IMR-90 (cell line): ENCODE results near the gene MTIF3. TPM values are rescaled to one million over a fixed set of nuclear protein-coding genes. Genes with fewer than 3 reads are reported as not detected.

ENCODE experiments used
- ATAC-seq: fragments of 200-7000 bp; cut with Tn5 transposase; 2 replicates; pipeline ENCODE4 v1.9.1; 2020; ENCODE audit warnings: low read depth, mild to moderate bottlenecking, moderate library complexity
- BruUV-seq: library from RNA; stranded (reverse); fragments of 400-500 nt; replicated peaks from 2 replicates; lab custom pipeline; 2021; lab: Mats Ljungman, UMichigan
- CTCF ChIA-PET: fragments of 300-600 bp; formaldehyde crosslinking; extraction: SDS; loops from one replicate; lab custom pipeline; 2021; ENCODE audit warnings: antibody characterized with exemption; lab: Yijun Ruan, JAX
- POLR2A ChIA-PET: fragments of 300-600 bp; sonication (Branson Sonifier 250); formaldehyde crosslinking; loops from one replicate; lab custom pipeline; 2022; ENCODE audit warnings: antibody characterized with exemption; ENCODE audit not compliant: unreplicated experiment; lab: Charles Lee
- DNase-seq: peaks from one replicate; pipeline ENCODE4 v3.0.0; 2013
- H2AFZ ChIP-seq: replicated peaks from 2 replicates; pipeline ENCODE3; 2013; ENCODE audit warnings: low read length, mild to moderate bottlenecking; ENCODE audit not compliant: poor library complexity
- H2AK5ac ChIP-seq: 2 replicates; pipeline ENCODE4 v1.6.1; 2013; ENCODE audit warnings: low read depth, low read length, inconsistent platforms
- H2AK9ac ChIP-seq: replicated peaks from 2 replicates; pipeline ENCODE3; 2013; ENCODE audit warnings: mild to moderate bottlenecking, low read depth, low read length, moderate library complexity; ENCODE audit not compliant: poor library complexity
- H2BK120ac ChIP-seq: 2 replicates; pipeline ENCODE4 v1.6.1; 2013; ENCODE audit warnings: low read depth, low read length, inconsistent platforms
- H2BK15ac ChIP-seq: 3 replicates; pipeline ENCODE4 v1.6.1; 2013; ENCODE audit warnings: low read depth, low read length, inconsistent platforms
- H2BK20ac ChIP-seq: 2 replicates; pipeline ENCODE4 v1.6.1; 2013; ENCODE audit warnings: low read depth, mild to moderate bottlenecking, inconsistent platforms, low read length, moderate library complexity
- H2BK5ac ChIP-seq: 2 replicates; pipeline ENCODE4 v1.6.1; 2013; ENCODE audit warnings: mild to moderate bottlenecking, low read depth, low read length, inconsistent platforms; ENCODE audit not compliant: poor library complexity, severe bottlenecking
- H3K14ac ChIP-seq: replicated peaks from 2 replicates; pipeline ENCODE4 v1.6.1; 2013; ENCODE audit warnings: low read depth, low read length, inconsistent platforms
- H3K18ac ChIP-seq: 2 replicates; pipeline ENCODE4 v1.6.1; 2013; ENCODE audit warnings: low read depth, low read length, control low read depth
- H3K23ac ChIP-seq: 2 replicates; pipeline ENCODE4 v1.6.1; 2013; ENCODE audit warnings: low read depth, low read length, inconsistent platforms
- H3K27ac ChIP-seq: 2 replicates; pipeline ENCODE4 v1.5.1; 2013; ENCODE audit warnings: mild to moderate bottlenecking, control low read depth, low read length; ENCODE audit not compliant: insufficient read depth
- H3K27me3 ChIP-seq: 2 replicates; pipeline ENCODE4 v1.6.1; 2013; ENCODE audit warnings: low read length; ENCODE audit not compliant: control insufficient read depth, insufficient read depth
- H3K36me3 ChIP-seq: 2 replicates; pipeline ENCODE4 v1.6.1; 2013; ENCODE audit warnings: low read length, mixed read lengths; ENCODE audit not compliant: control insufficient read depth, insufficient read depth
- H3K4ac ChIP-seq: 2 replicates; pipeline ENCODE4 v1.6.1; 2013; ENCODE audit warnings: low read depth, low read length, inconsistent platforms
- H3K4me1 ChIP-seq: 2 replicates; pipeline ENCODE4 v1.6.1; 2013; ENCODE audit warnings: low read length, mixed read lengths; ENCODE audit not compliant: control insufficient read depth, insufficient read depth
- H3K4me2 ChIP-seq: 2 replicates; pipeline ENCODE4 v1.6.1; 2013; ENCODE audit warnings: low read depth, mild to moderate bottlenecking, control low read depth, low read length, moderate library complexity
- H3K4me3 ChIP-seq: 2 replicates; pipeline ENCODE4 v1.5.1; 2013; ENCODE audit warnings: low read depth, mild to moderate bottlenecking, control low read depth, low read length, moderate library complexity; ENCODE audit not compliant: insufficient read depth
- H3K56ac ChIP-seq: 2 replicates; pipeline ENCODE4 v1.6.1; 2013; ENCODE audit warnings: low read length, inconsistent platforms; ENCODE audit not compliant: insufficient read depth; ENCODE audit errors: extremely low read depth
- H3K79me1 ChIP-seq, 2 experiments: 2 replicates each; pipeline ENCODE4 v1.6.1; 2013; ENCODE audit warnings: low read length in 2 of 2, inconsistent platforms in 1 of 2, low read depth in 1 of 2
- H3K9ac ChIP-seq: 2 replicates; pipeline ENCODE4 v1.6.1; 2013; ENCODE audit warnings: low read depth, low read length, control low read depth
- H3K9me1 ChIP-seq: 2 replicates; pipeline ENCODE4 v1.6.1; 2013; ENCODE audit warnings: low read length, inconsistent platforms; ENCODE audit not compliant: insufficient read depth
- H3K9me3 ChIP-seq: 2 replicates; pipeline ENCODE4 v1.6.1; 2013; ENCODE audit warnings: low read length; ENCODE audit not compliant: control insufficient read depth, insufficient read depth
- H4K20me1 ChIP-seq: 2 replicates; pipeline ENCODE4 v1.6.1; 2013; ENCODE audit warnings: low read length, inconsistent platforms; ENCODE audit not compliant: insufficient read depth
- H4K5ac ChIP-seq: 2 replicates; pipeline ENCODE4 v1.6.1; 2013; ENCODE audit warnings: mild to moderate bottlenecking, low read depth, low read length, control low read depth
- H4K8ac ChIP-seq, 2 experiments: 2 replicates each; pipeline ENCODE4 v1.6.1; 2013; ENCODE audit warnings: low read depth in 2 of 2, low read length in 2 of 2, control low read depth in 1 of 2, inconsistent platforms in 1 of 2
- H4K91ac ChIP-seq: 2 replicates; pipeline ENCODE4 v1.6.1; 2013; ENCODE audit warnings: low read depth, low read length, inconsistent platforms; ENCODE audit not compliant: insufficient read depth
- CHD1 ChIP-seq: IDR thresholded peaks from 2 replicates; pipeline ENCODE4 v1.6.1; 2012; ENCODE audit warnings: low read depth, low read length, improper control_type of control experiment
- MAFK ChIP-seq: IDR thresholded peaks from 2 replicates; pipeline ENCODE4 v1.6.1; 2012; ENCODE audit warnings: low read depth, low read length, improper control_type of control experiment
- MAZ ChIP-seq: IDR thresholded peaks from 2 replicates; pipeline ENCODE4 v1.6.1; 2012; ENCODE audit warnings: low read depth, mild to moderate bottlenecking, low read length, improper control_type of control experiment, moderate library complexity, borderline replicate concordance
- POLR2A ChIP-seq: IDR thresholded peaks from 2 replicates; pipeline ENCODE4 v1.6.1; 2012; ENCODE audit warnings: mild to moderate bottlenecking, low read depth, low read length
- RAD21 ChIP-seq: IDR thresholded peaks from 2 replicates; pipeline ENCODE4 v1.6.1; 2012; ENCODE audit warnings: low read length, improper control_type of control experiment
- RCOR1 ChIP-seq: IDR thresholded peaks from 2 replicates; pipeline ENCODE4 v1.6.1; 2012; ENCODE audit warnings: mild to moderate bottlenecking, low read length, improper control_type of control experiment; ENCODE audit not compliant: insufficient replicate concordance
- RFX5 ChIP-seq: IDR thresholded peaks from 2 replicates; pipeline ENCODE4 v1.8.0; 2012; ENCODE audit warnings: low read depth, mild to moderate bottlenecking, low read length, moderate library complexity
- WGBS, 2 experiments: methylation state at CpG; one replicate each; pipeline versions ENCODE4 v1.1.5 to v1.1.7; 2013; ENCODE audit warnings: missing lambda C conversion rate in 2 of 2; ENCODE audit not compliant: insufficient read length in 1 of 2; ENCODE audit errors: extremely low coverage in 2 of 2; 5-methylcytosine and 5-hydroxymethylcytosine counted together
- dilution Hi-C: fragments of 300-500 bp; cut with HindIII; formaldehyde crosslinking; loops from one replicate; pipeline ENCODE4 v1.14.3; 2018; ENCODE audit warnings: low sequenced_read_pairs; ENCODE audit not compliant: unreplicated experiment
- in situ Hi-C: fragments of 300-500 bp; cut with MboI; formaldehyde crosslinking; loops from 3 replicates; pipeline ENCODE4 v1.14.3; 2019; ENCODE audit warnings: low sequenced_read_pairs, inconsistent platforms, mixed read lengths
- intact Hi-C: fragments of 100-400 bp; cut with micrococcal nuclease; formaldehyde crosslinking; loops from 2 replicates; pipeline ENCODE4 v1.10.0; 2022
- polyA plus RNA-seq, 3 experiments: library from polyadenylated mRNA; depleted of rRNA; stranded (reverse); fragments of >200 nt; gene quantifications; 2 replicates each; pipeline ENCODE4 v1.2.3, GENCODE V29; 2012; ENCODE audit warnings: low replicate concordance in 1 of 3
- total RNA-seq: library from RNA; depleted of rRNA; stranded (reverse); fragments of >200 nt; gene quantifications from 2 replicates; pipeline ENCODE4 v1.2.3, GENCODE V29; 2012
- TF ChIP-seq, protein P1 (sequence below): fragments of 150-350 bp; IDR thresholded peaks from 2 replicates; pipeline ENCODE4 v1.6.1; 2017; ENCODE audit warnings: mild to moderate bottlenecking, antibody characterized with exemption, low read length, low read depth
- TF ChIP-seq, protein P2 (sequence below): conservative IDR thresholded peaks from 2 replicates; pipeline ENCODE4 v1.5.1; 2012; ENCODE audit warnings: mild to moderate bottlenecking, low read depth, low read length, improper control_type of control experiment

Gene MTIF3
- total and polyA plus RNA-seq, 2 of the 4 experiments (the other 2 are of a cell fraction) = 31.7 to 41.0 TPM

DNA sequence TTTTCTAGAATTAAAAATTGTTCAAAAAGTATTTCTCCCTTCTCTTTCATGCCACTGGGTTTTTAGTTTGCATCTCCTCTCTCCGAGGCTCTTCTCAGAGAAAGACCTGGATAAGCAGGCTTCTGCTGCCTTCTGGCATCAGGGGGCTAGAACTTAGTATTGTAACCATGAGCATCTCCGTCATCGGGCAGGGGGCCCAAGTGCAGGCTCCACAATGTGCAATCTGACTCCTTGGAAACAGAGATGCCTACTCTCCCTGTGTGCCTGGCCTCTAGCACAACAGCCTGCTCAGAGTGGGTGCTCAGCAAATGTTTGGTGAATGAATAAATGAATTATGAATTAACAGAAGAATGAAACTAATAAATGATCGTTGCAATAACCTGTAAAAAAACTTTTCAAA, 45.6 kb upstream of the MTIF3 start:
- intact Hi-C loops = no loop called here
- BruUV-seq = no TSS peak
- POLR2A ChIA-PET = no interaction called here
- Histone ChIP-seq H3K27ac (no peak overlapping the region), H2AK5ac (no peak overlapping the region), H3K4me1 (no peaks in the 10 kb centered on the region), H3K4ac (no peak overlapping the region), H2AK9ac (no peak overlapping the region), H3K23ac (no peak overlapping the region), H2AFZ (no peak overlapping the region), H3K79me1 (no peaks in the 10 kb centered on the region), H3K18ac (no peak overlapping the region), H3K9me1 (no peaks in the 10 kb centered on the region), H2BK120ac (no peak overlapping the region), H4K20me1 (no peaks in the 10 kb centered on the region), H3K36me3 (no peaks in the 10 kb centered on the region), H4K8ac (no peak overlapping the region), H2BK20ac (no peak overlapping the region), H2BK15ac (no peak overlapping the region), H2BK5ac (no peak overlapping the region), H3K9me3 (no peaks in the 10 kb centered on the region), H3K9ac (no peak overlapping the region), H3K4me2 (no peak overlapping the region), H4K91ac (no peak overlapping the region), H3K14ac (no peak overlapping the region), H3K27me3 (peaks cover 6% of the 10 kb centered on the region), H4K5ac (no peak overlapping the region), H3K4me3 (no peak overlapping the region), H3K56ac (no peak overlapping the region)
- TF ChIP-seq RAD21 (no peak), MAFK (no peak), RFX5 (no peak), POLR2A (no peak), CHD1 (no peak), RCOR1 (no peak), MAZ (no peak)
- TF ChIP-seq, protein P1, sequence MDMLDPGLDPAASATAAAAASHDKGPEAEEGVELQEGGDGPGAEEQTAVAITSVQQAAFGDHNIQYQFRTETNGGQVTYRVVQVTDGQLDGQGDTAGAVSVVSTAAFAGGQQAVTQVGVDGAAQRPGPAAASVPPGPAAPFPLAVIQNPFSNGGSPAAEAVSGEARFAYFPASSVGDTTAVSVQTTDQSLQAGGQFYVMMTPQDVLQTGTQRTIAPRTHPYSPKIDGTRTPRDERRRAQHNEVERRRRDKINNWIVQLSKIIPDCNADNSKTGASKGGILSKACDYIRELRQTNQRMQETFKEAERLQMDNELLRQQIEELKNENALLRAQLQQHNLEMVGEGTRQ = no peak
- TF ChIP-seq, protein P2, sequence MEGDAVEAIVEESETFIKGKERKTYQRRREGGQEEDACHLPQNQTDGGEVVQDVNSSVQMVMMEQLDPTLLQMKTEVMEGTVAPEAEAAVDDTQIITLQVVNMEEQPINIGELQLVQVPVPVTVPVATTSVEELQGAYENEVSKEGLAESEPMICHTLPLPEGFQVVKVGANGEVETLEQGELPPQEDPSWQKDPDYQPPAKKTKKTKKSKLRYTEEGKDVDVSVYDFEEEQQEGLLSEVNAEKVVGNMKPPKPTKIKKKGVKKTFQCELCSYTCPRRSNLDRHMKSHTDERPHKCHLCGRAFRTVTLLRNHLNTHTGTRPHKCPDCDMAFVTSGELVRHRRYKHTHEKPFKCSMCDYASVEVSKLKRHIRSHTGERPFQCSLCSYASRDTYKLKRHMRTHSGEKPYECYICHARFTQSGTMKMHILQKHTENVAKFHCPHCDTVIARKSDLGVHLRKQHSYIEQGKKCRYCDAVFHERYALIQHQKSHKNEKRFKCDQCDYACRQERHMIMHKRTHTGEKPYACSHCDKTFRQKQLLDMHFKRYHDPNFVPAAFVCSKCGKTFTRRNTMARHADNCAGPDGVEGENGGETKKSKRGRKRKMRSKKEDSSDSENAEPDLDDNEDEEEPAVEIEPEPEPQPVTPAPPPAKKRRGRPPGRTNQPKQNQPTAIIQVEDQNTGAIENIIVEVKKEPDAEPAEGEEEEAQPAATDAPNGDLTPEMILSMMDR = no peak
- ATAC-seq (no peak), DNase-seq (no peak)
- WGBS, 2 experiments = no CpG with 5 or more reads among the region's 4 CpGs
- CTCF ChIA-PET = no interaction called here
- in situ Hi-C loops = no loop called here
- dilution Hi-C loops = no loop called here
